Natural killer cell (primary cell): Measurements from ENCODE around the gene BCAS2. TPM values are rescaled to one million over a fixed set of nuclear protein-coding genes. Genes with fewer than 3 reads are reported as not detected.

Source experiments
- ATAC-seq, 3 donors: fragments of 150-1000 bp in 2 of 3; fragments of 200-7000 bp in 1 of 3; cut with Tn5 transposase; 1 replicate in 1 of 3; 2 replicates in 2 of 3; pipeline ENCODE4 v1.10.0; 2021; ENCODE audit warnings: mild to moderate bottlenecking in 2 of 3, moderate library complexity in 2 of 3
- DNase-seq, 2 donors: peaks; one replicate each; pipeline versions ENCODE4 v3.0.0 to v3.0.0-alpha.2; 2013 to 2021; ENCODE audit warnings: mixed read lengths in 1 of 2
- H3K27ac ChIP-seq: one replicate; pipeline ENCODE4 v1.5.1; 2013; ENCODE audit warnings: mild to moderate bottlenecking, low read length
- H3K27me3 ChIP-seq: one replicate; pipeline ENCODE4 v1.6.1; 2013; ENCODE audit warnings: low read length; ENCODE audit not compliant: control insufficient read depth, insufficient read depth
- H3K36me3 ChIP-seq: one replicate; pipeline ENCODE4 v1.6.1; 2013; ENCODE audit warnings: low read length; ENCODE audit not compliant: control insufficient read depth, insufficient read depth
- H3K4me1 ChIP-seq: one replicate; pipeline ENCODE4 v1.6.1; 2013; ENCODE audit warnings: low read length; ENCODE audit not compliant: control insufficient read depth, insufficient read depth
- H3K4me3 ChIP-seq: one replicate; pipeline ENCODE4 v1.5.1; 2013; ENCODE audit warnings: low read length
- H3K9me3 ChIP-seq: one replicate; pipeline ENCODE4 v1.6.1; 2013; ENCODE audit warnings: low read length; ENCODE audit not compliant: control insufficient read depth, insufficient read depth
- H3K27ac Mint-ChIP-seq, 2 donors: one replicate each; pipeline ENCODE4 v1.8.0; 2022; ENCODE audit warnings: mild to moderate bottlenecking in 2 of 2, mixed read lengths in 2 of 2, moderate library complexity in 1 of 2
- H3K27me3 Mint-ChIP-seq, 2 donors: one replicate each; pipeline ENCODE4 v1.8.0; 2022; ENCODE audit warnings: low read depth in 2 of 2, mixed read lengths in 2 of 2
- H3K36me3 Mint-ChIP-seq: one replicate; pipeline ENCODE4 v1.8.0; 2022; ENCODE audit warnings: mixed read lengths
- H3K4me1 Mint-ChIP-seq, 2 donors: one replicate each; pipeline ENCODE4 v1.8.0; 2022; ENCODE audit warnings: mixed read lengths in 2 of 2
- H3K4me3 Mint-ChIP-seq: one replicate; pipeline ENCODE4 v1.8.0; 2022; ENCODE audit warnings: mild to moderate bottlenecking, moderate library complexity, mixed read lengths
- H3K9me3 Mint-ChIP-seq, 2 donors: one replicate each; pipeline ENCODE4 v1.8.0; 2022; ENCODE audit warnings: mixed read lengths in 2 of 2
- CTCF ChIP-seq: fragments of 200-600 bp; IDR thresholded peaks from one replicate; pipeline ENCODE4 v1.8.0; 2022; ENCODE audit warnings: antibody characterized with exemption
- WGBS: methylation state at CpG from one replicate; pipeline ENCODE4 v1.1.7; 2013; ENCODE audit warnings: missing lambda C conversion rate; ENCODE audit not compliant: insufficient coverage; 5-methylcytosine and 5-hydroxymethylcytosine counted together
- intact Hi-C: fragments of 100-400 bp; cut with micrococcal nuclease; formaldehyde crosslinking; loops from one replicate; pipeline ENCODE4 v1.14.2; 2022
- total RNA-seq, 4 donors: library from RNA; stranded (reverse); fragments of 120-200 nt in 1 of 4; gene quantifications; one replicate each; pipeline versions ENCODE4 v1.2.3 to v1.2.4, GENCODE V29; 2013 to 2022

The BCAS2 gene
- total RNA-seq, 3 donors from 2014 or later (not counting 1 experiment from before 2014, with no cell fraction given), result 45.5 to 76.7 (median 62.0) TPM

- Mint-ChIP-seq H3K27ac (no peak overlapping the region), H3K4me3 (no peak overlapping the region), H3K27me3 (no peaks in the 10 kb centered on the region), H3K9me3 (no peaks in the 10 kb centered on the region), H3K4me1 (no peaks in the 10 kb centered on the region), H3K36me3 (no peaks in the 10 kb centered on the region)
- DNase-seq, result no peak
- Histone ChIP-seq H3K27ac (no peak overlapping the region), H3K4me1 (no peaks in the 10 kb centered on the region), H3K4me3 (no peak overlapping the region), H3K27me3 (no peaks in the 10 kb centered on the region), H3K9me3 (no peaks in the 10 kb centered on the region), H3K36me3 (no peaks in the 10 kb centered on the region)
- ATAC-seq, result no peak
- intact Hi-C loops, result no loop called here
- no peak for TF ChIP-seq CTCF
- 88% methylated on average over 7 of the region's 7 CpGs for WGBS
These were observed 45.4 kb downstream of the BCAS2 start for GRCh38 chr1:114536043-114536442.

GRCh38 chr1:114535401-114535800 is 46.0 kb downstream of the BCAS2 start:
- H3K27me3 ChIP-seq, result no peaks in the 10 kb centered on the region
- H3K4me1 ChIP-seq, result no peaks in the 10 kb centered on the region
- no peaks in the 10 kb centered on the region for H3K27me3 Mint-ChIP-seq
- H3K4me3 Mint-ChIP-seq, result no peak overlapping the region
- no peak overlapping the region for H3K4me3 ChIP-seq
- no peak for TF ChIP-seq CTCF
- no peak overlapping the region for H3K27ac ChIP-seq
- DNase-seq (no peak), ATAC-seq (no peak)
- H3K36me3 ChIP-seq, result no peaks in the 10 kb centered on the region
- no peaks in the 10 kb centered on the region for H3K9me3 Mint-ChIP-seq
- H3K4me1 Mint-ChIP-seq, result no peaks in the 10 kb centered on the region
- intact Hi-C loops, result no loop called here
- no peaks in the 10 kb centered on the region for H3K9me3 ChIP-seq
- H3K36me3 Mint-ChIP-seq, result no peaks in the 10 kb centered on the region
- WGBS, result 100% methylated on average over 1 of the region's 1 CpG
- H3K27ac Mint-ChIP-seq, result no peak overlapping the region

- Histone ChIP-seq H3K4me1 (no peaks in the 10 kb centered on the region), H3K4me3 (no peak overlapping the region), H3K36me3 (no peaks in the 10 kb centered on the region), H3K27ac (no peak overlapping the region), H3K27me3 (no peaks in the 10 kb centered on the region), H3K9me3 (no peaks in the 10 kb centered on the region)
- ATAC-seq, result no peak
- no peaks in the 10 kb centered on the region for H3K9me3 Mint-ChIP-seq
- no peaks in the 10 kb centered on the region for H3K27me3 Mint-ChIP-seq
- H3K4me3 Mint-ChIP-seq, result no peak overlapping the region
- H3K36me3 Mint-ChIP-seq, result no peaks in the 10 kb centered on the region
- DNase-seq, result no peak
- H3K27ac Mint-ChIP-seq, result no peak overlapping the region
- no CpG with 5 or more reads among the region's 1 CpG for WGBS
- no peak for TF ChIP-seq CTCF
- no peaks in the 10 kb centered on the region for H3K4me1 Mint-ChIP-seq
- intact Hi-C loops, result no loop called here
These were observed 50.3 kb downstream of the BCAS2 start for GRCh38 chr1:114531094-114531493.

- Histone ChIP-seq H3K27me3 (no peaks in the 10 kb centered on the region), H3K36me3 (no peaks in the 10 kb centered on the region), H3K4me1 (no peaks in the 10 kb centered on the region), H3K27ac (no peak overlapping the region), H3K4me3 (no peak overlapping the region), H3K9me3 (no peaks in the 10 kb centered on the region)
- Mint-ChIP-seq H3K4me1 (no peaks in the 10 kb centered on the region), H3K27me3 (no peaks in the 10 kb centered on the region), H3K27ac (no peak overlapping the region), H3K4me3 (no peak overlapping the region), H3K36me3 (no peaks in the 10 kb centered on the region), H3K9me3 (no peaks in the 10 kb centered on the region)
- TF ChIP-seq CTCF, result no peak
- ATAC-seq (no peak), DNase-seq (no peak)
- intact Hi-C loops, result no loop called here
- 100% methylated on average over 1 of the region's 2 CpGs for WGBS
These were observed 51.2 kb downstream of the BCAS2 start for GRCh38 chr1:114530224-114530623.
